Mesendoderm (in vitro differentiated cells): ENCODE data around the gene SAMD4B.

Source experiments
- DNase-seq: peaks from one replicate; pipeline ENCODE4 v3.0.0; 2013
- H2AK5ac ChIP-seq: 2 replicates; pipeline ENCODE4 v1.6.1; 2013; ENCODE audit warnings: low read length, inconsistent platforms
- H2BK120ac ChIP-seq: 2 replicates; pipeline ENCODE4 v1.6.1; 2013; ENCODE audit warnings: low read depth, mild to moderate bottlenecking, low read length, moderate library complexity, mixed read lengths
- H2BK15ac ChIP-seq: replicated peaks from 2 replicates; pipeline ENCODE4 v1.6.1; 2013; ENCODE audit warnings: low read depth, mild to moderate bottlenecking, moderate library complexity
- H2BK5ac ChIP-seq: 2 replicates; pipeline ENCODE4 v1.6.1; 2013; ENCODE audit warnings: low read length, inconsistent platforms
- H3K18ac ChIP-seq: 2 replicates; pipeline ENCODE4 v1.6.1; 2013; ENCODE audit warnings: mild to moderate bottlenecking, low read length, mixed read lengths
- H3K23ac ChIP-seq: one replicate; pipeline ENCODE4 v1.6.1; 2013; ENCODE audit warnings: low read length
- H3K27ac ChIP-seq: 2 replicates; pipeline ENCODE4 v1.5.1; 2013; ENCODE audit warnings: low read depth, mild to moderate bottlenecking, inconsistent platforms, low read length, moderate library complexity
- H3K27me3 ChIP-seq: 2 replicates; pipeline ENCODE4 v1.6.1; 2013; ENCODE audit warnings: low read length, control low read depth, mild to moderate bottlenecking, inconsistent platforms; ENCODE audit not compliant: insufficient read depth, poor library complexity
- H3K36me3 ChIP-seq: 2 replicates; pipeline ENCODE4 v1.6.1; 2013; ENCODE audit warnings: low read length, inconsistent platforms; ENCODE audit not compliant: control insufficient read depth, insufficient read depth
- H3K4ac ChIP-seq: one replicate; pipeline ENCODE4 v1.6.1; 2013; ENCODE audit warnings: low read depth, mild to moderate bottlenecking, low read length, moderate library complexity
- H3K4me1 ChIP-seq: 2 replicates; pipeline ENCODE4 v1.6.1; 2013; ENCODE audit warnings: low read depth, low read length, inconsistent platforms; ENCODE audit not compliant: control insufficient read depth
- H3K4me2 ChIP-seq: 2 replicates; pipeline ENCODE4 v1.6.1; 2013; ENCODE audit warnings: low read length
- H3K4me3 ChIP-seq: 2 replicates; pipeline ENCODE4 v1.5.1; 2013; ENCODE audit warnings: mild to moderate bottlenecking, low read length
- H3K56ac ChIP-seq: one replicate; pipeline ENCODE4 v1.6.1; 2013; ENCODE audit warnings: low read length
- H3K79me1 ChIP-seq: 2 replicates; pipeline ENCODE4 v1.6.1; 2013; ENCODE audit warnings: low read length, inconsistent platforms
- H3K79me2 ChIP-seq: 2 replicates; pipeline ENCODE4 v1.6.1; 2013; ENCODE audit warnings: mild to moderate bottlenecking, low read length; ENCODE audit not compliant: control insufficient read depth, insufficient read depth
- H3K9ac ChIP-seq: 2 replicates; pipeline ENCODE4 v1.6.1; 2013; ENCODE audit warnings: low read length, inconsistent platforms
- H4K5ac ChIP-seq: one replicate; pipeline ENCODE4 v1.6.1; 2013; ENCODE audit warnings: low read length
- H4K8ac ChIP-seq: one replicate; pipeline ENCODE4 v1.6.1; 2013; ENCODE audit warnings: low read depth, mild to moderate bottlenecking, control low read depth, low read length, moderate library complexity
- WGBS: extraction: QIAGEN DNeasy Blood & Tissue Kit; methylation state at CpG from one replicate; pipeline ENCODE4 v1.1.7; 2013; ENCODE audit warnings: low lambda C conversion rate, missing lambda C conversion rate; ENCODE audit not compliant: insufficient coverage; ENCODE audit errors: extremely low coverage; 5-methylcytosine and 5-hydroxymethylcytosine counted together

Gene SAMD4B

DNA sequence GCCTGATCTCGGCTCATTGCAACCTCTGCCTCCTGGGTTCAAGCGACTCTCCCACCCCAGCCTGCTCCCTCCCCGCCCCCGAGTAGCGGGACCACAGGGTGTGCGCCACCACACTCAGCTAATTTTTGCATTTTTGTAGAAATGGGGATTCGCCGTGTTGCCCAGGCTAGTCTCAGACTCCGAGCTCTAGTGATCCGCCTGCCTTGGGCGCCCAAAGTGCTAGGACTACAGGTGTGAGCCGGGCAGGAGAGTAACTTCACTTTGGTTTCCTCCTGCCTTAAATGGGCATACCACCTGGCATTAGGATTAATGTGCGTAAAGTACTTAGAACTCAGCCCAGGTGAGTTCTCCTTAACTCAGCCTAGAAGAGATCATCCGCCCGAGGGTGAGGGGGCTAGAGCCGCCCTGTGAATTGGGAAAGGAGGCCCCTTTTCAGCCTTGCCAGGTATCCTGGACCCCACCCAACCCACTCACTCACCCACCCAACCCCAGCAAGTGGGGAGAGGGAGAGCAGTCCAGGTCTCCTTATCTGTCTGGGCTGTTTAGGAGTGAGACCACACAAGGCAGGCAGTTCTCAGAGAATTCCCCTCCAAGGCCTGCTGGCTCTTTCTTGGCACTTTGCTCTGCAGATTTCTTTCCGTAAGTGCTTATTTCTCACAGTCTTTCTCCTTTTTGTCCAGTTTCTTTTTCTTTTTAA, 63.2 kb downstream of the SAMD4B start:
- Histone ChIP-seq H4K8ac (no peak overlapping the region), H3K27ac (no peak overlapping the region), H2AK5ac (no peak overlapping the region), H3K79me2 (peaks cover 21% of the 10 kb centered on the region), H2BK120ac (no peak overlapping the region), H2BK5ac (no peak overlapping the region), H3K23ac (no peak overlapping the region), H4K5ac (no peak overlapping the region), H3K4me3 (no peak overlapping the region), H3K18ac (no peak overlapping the region), H3K4me1 (peaks cover 15% of the 10 kb centered on the region), H3K9ac (no peak overlapping the region), H2BK15ac (no peak overlapping the region), H3K36me3 (no peaks in the 10 kb centered on the region), H3K79me1 (no peaks in the 10 kb centered on the region), H3K4ac (no peak overlapping the region), H3K56ac (no peak overlapping the region), H3K27me3 (no peaks in the 10 kb centered on the region), H3K4me2 (no peak overlapping the region)
- no CpG with 5 or more reads among the region's 17 CpGs for WGBS
- DNase-seq: no peak

DNA sequence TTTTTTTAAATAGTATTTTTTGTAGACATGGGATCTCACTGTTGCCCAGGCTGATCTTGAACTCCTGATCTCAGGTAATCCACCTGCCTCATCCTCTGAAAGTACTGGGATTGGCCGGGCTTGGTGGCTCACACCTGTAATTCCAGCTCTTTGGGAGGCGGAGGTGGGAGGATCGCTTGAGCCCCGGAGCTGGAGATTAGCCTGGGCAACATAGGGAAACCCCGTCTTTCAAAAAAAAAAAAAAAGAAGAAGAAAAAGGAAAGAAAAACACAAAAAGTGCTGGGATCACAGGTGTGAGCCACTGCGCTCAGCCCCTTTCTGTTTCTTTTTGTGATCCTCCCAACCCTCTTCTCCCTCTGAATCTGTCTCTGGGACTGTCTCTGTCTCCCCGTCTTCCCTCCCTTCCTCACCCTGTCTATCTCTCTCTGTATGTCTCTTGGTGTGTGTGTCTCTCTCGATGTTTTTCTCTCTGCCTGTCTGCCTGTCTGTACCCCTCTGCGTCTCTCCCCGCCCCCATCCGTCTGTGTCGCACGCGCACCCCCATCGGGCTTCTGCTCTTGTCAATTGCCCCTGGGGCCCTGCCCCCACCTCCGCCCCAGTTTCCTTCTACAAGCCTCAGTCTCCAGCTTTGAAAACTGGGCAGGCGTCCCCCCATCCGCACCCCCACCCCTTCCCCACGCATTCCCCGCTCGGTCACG, 63.9 kb downstream of the SAMD4B start:
- Histone ChIP-seq H3K4me1 (peaks cover 21% of the 10 kb centered on the region), H3K79me1 (no peaks in the 10 kb centered on the region), H3K36me3 (no peaks in the 10 kb centered on the region), H4K5ac (no peak overlapping the region), H4K8ac (no peak overlapping the region), H3K27me3 (no peaks in the 10 kb centered on the region), H3K4me3 (peak overlapping the region; percentile 22), H3K4ac (no peak overlapping the region), H3K56ac (peak overlapping the region; percentile 78), H2AK5ac (no peak overlapping the region), H2BK5ac (no peak overlapping the region), H3K27ac (no peak overlapping the region), H3K18ac (peak overlapping the region; percentile 51), H3K9ac (peak overlapping the region; percentile 43), H3K4me2 (peak overlapping the region; percentile 33), H2BK120ac (no peak overlapping the region), H3K79me2 (peaks cover 21% of the 10 kb centered on the region), H3K23ac (no peak overlapping the region), H2BK15ac (no peak overlapping the region)
- no peak for DNase-seq
- WGBS: no CpG with 5 or more reads among the region's 22 CpGs

DNA sequence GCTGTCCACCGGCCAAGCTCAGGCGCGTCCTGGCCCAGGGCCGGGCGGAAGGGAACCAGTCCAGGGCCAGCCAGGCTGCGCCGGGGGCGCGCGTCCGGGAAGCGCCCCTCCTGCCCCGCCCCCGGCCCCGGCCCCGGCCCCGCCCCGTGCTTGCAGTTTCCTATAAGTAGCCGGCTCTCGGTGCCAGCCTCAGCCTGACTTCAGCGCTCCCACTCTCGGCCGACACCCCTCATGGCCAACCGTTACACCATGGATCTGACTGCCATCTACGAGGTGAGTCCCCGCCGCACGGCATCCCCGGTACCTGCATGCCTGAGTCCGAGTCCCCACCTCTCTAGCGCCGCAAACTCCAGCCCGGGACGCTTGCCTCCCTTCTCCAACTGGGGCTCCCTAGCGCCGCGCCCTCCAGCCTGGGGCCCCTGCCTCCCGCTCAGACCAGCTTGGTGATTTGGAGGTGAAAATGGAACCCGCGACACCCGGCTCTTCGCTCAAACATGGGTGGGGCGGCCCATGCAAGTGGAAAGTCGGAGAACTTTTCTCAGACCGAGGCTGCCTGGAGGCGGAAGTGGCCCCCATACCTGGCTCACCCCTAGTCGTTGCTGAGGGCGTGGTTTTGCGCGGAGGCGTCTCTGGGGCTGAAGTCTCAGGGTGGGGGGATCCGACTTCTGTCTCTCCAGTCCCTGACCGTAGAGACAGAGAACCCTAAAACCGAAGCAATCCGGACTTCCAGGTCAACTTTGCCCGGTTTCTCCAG, 64.6 kb downstream of the SAMD4B start, which contains the start of gene ZFP36:
ZFP36 (plus strand) TSS at position 192 of the 754 bp plus-strand sequence; CDS start at position 250, 58 bp downstream.
- no peak within 1 kb of the TSS for H2BK15ac ChIP-seq
- H3K4me1 ChIP-seq: peaks cover 18% of the 10 kb centered on the region
- no peaks in the 10 kb centered on the region for H3K36me3 ChIP-seq
- peak within 1 kb of the TSS; percentile 71 for H3K27ac ChIP-seq
- H3K4ac ChIP-seq: peak within 1 kb of the TSS; percentile 27
- no peak within 1 kb of the TSS for H2AK5ac ChIP-seq
- peak within 1 kb of the TSS; percentile 99 for H3K9ac ChIP-seq
- no CpG with 5 or more reads among the region's 56 CpGs for WGBS
- H3K56ac ChIP-seq: peak within 1 kb of the TSS; percentile 97
- H2BK120ac ChIP-seq: no peak within 1 kb of the TSS
- peak within 1 kb of the TSS; percentile 82 for H3K4me2 ChIP-seq
- peak within 1 kb of the TSS; percentile 81 for H2BK5ac ChIP-seq
- peak within 1 kb of the TSS; percentile 94 for H3K23ac ChIP-seq
- no peaks in the 10 kb centered on the region for H3K79me1 ChIP-seq
- no peak within 1 kb of the TSS for H4K8ac ChIP-seq
- H3K18ac ChIP-seq: peak within 1 kb of the TSS; percentile 51
- H3K79me2 ChIP-seq: peaks cover 21% of the 10 kb centered on the region
- DNase-seq: peak; percentile 84
- peak within 1 kb of the TSS; percentile 97 for H3K4me3 ChIP-seq
- no peaks in the 10 kb centered on the region for H3K27me3 ChIP-seq
- no peak within 1 kb of the TSS for H4K5ac ChIP-seq

DNA sequence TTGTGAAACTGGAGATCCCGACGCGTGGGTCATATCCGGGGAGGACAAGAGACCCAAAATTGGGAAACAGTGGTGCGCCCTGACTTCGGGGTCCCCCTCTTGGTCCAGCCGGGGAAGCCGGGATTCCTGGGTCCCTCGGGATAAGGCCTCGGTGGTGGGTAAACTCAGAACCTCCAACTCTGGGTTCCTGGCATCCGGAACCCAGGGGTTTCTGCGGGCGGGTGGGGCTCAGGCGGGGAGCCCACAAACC, 65.1 kb downstream of the SAMD4B start:
- Histone ChIP-seq H3K23ac (peak overlapping the region; percentile 94), H3K27me3 (no peaks in the 10 kb centered on the region), H3K18ac (peak overlapping the region; percentile 9), H3K79me1 (no peaks in the 10 kb centered on the region), H4K5ac (no peak overlapping the region), H2BK5ac (peak overlapping the region; percentile 62), H3K4me2 (peak overlapping the region; percentile 82), H3K4ac (peak overlapping the region; percentile 27), H2BK120ac (no peak overlapping the region), H3K36me3 (no peaks in the 10 kb centered on the region), H3K9ac (peak overlapping the region; percentile 99), H3K27ac (peak overlapping the region; percentile 25), H3K56ac (peak overlapping the region; percentile 97), H4K8ac (no peak overlapping the region), H3K79me2 (peaks cover 21% of the 10 kb centered on the region), H2BK15ac (no peak overlapping the region), H2AK5ac (no peak overlapping the region), H3K4me3 (peak overlapping the region; percentile 97), H3K4me1 (peaks cover 14% of the 10 kb centered on the region)
- no peak for DNase-seq
- WGBS: no CpG with 5 or more reads among the region's 14 CpGs

DNA sequence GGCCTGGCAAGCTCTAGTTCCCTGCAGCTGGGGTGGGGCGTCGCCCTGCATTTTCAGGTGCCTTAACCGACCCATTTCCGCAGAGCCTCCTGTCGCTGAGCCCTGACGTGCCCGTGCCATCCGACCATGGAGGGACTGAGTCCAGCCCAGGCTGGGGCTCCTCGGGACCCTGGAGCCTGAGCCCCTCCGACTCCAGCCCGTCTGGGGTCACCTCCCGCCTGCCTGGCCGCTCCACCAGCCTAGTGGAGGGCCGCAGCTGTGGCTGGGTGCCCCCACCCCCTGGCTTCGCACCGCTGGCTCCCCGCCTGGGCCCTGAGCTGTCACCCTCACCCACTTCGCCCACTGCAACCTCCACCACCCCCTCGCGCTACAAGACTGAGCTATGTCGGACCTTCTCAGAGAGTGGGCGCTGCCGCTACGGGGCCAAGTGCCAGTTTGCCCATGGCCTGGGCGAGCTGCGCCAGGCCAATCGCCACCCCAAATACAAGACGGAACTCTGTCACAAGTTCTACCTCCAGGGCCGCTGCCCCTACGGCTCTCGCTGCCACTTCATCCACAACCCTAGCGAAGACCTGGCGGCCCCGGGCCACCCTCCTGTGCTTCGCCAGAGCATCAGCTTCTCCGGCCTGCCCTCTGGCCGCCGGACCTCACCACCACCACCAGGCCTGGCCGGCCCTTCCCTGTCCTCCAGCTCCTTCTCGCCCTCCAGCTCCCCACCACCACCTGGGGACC, 65.6 kb downstream of the SAMD4B start:
- peak overlapping the region; percentile 73 for H3K23ac ChIP-seq
- peak overlapping the region; percentile 99 for H3K9ac ChIP-seq
- H2BK120ac ChIP-seq: no peak overlapping the region
- peak overlapping the region; percentile 25 for H3K27ac ChIP-seq
- H3K4me2 ChIP-seq: peak overlapping the region; percentile 4
- H3K56ac ChIP-seq: peak overlapping the region; percentile 97
- no peak overlapping the region for H2BK5ac ChIP-seq
- peak overlapping the region; percentile 97 for H3K4me3 ChIP-seq
- no peak overlapping the region for H2BK15ac ChIP-seq
- peaks cover 13% of the 10 kb centered on the region for H3K4me1 ChIP-seq
- no peaks in the 10 kb centered on the region for H3K36me3 ChIP-seq
- H3K4ac ChIP-seq: no peak overlapping the region
- H3K18ac ChIP-seq: peak overlapping the region; percentile 9
- no peak for DNase-seq
- no peak overlapping the region for H4K8ac ChIP-seq
- H3K27me3 ChIP-seq: no peaks in the 10 kb centered on the region
- no peak overlapping the region for H4K5ac ChIP-seq
- no peak overlapping the region for H2AK5ac ChIP-seq
- peaks cover 22% of the 10 kb centered on the region for H3K79me2 ChIP-seq
- WGBS: no CpG with 5 or more reads among the region's 40 CpGs
- H3K79me1 ChIP-seq: no peaks in the 10 kb centered on the region
